Peyer's patch (tissue), 4 donors: ENCODE measurements around the gene ALKBH5.

Source experiments
- POLR2A ChIP-seq, 2 donors: fragments of 450-650 bp; IDR thresholded peaks; one replicate each; pipeline ENCODE4 v1.5.1; 2017; ENCODE audit warnings: antibody characterized with exemption in 2 of 2, mild to moderate bottlenecking in 2 of 2, moderate library complexity in 2 of 2
- TF ChIP-seq, protein P1 (sequence below), 6 experiments: fragments of 450-650 bp in 4 of 6; fragments of 200-600 bp in 2 of 6; sonication (generic) in 1 of 6; IDR thresholded peaks; one replicate each; pipeline ENCODE4 v1.5.1; 2017 to 2019; ENCODE audit warnings: antibody characterized with exemption in 6 of 6, mild to moderate bottlenecking in 3 of 6, moderate library complexity in 1 of 6

GRCh38 chr17:18173740-18174139 is 9.9 kb upstream of the ALKBH5 start:
- TF ChIP-seq, protein P1, sequence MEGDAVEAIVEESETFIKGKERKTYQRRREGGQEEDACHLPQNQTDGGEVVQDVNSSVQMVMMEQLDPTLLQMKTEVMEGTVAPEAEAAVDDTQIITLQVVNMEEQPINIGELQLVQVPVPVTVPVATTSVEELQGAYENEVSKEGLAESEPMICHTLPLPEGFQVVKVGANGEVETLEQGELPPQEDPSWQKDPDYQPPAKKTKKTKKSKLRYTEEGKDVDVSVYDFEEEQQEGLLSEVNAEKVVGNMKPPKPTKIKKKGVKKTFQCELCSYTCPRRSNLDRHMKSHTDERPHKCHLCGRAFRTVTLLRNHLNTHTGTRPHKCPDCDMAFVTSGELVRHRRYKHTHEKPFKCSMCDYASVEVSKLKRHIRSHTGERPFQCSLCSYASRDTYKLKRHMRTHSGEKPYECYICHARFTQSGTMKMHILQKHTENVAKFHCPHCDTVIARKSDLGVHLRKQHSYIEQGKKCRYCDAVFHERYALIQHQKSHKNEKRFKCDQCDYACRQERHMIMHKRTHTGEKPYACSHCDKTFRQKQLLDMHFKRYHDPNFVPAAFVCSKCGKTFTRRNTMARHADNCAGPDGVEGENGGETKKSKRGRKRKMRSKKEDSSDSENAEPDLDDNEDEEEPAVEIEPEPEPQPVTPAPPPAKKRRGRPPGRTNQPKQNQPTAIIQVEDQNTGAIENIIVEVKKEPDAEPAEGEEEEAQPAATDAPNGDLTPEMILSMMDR (IDR thresholded peaks at IDR 0.05), result no peak
- TF ChIP-seq POLR2A (IDR thresholded peaks at IDR 0.05), result no peak
